RWPE2 (cell line): Measurements from ENCODE around the gene PXMP4.

Experiments used
- ATAC-seq: fragments of 200-7000 bp; cut with Tn5 transposase; 3 replicates; pipeline ENCODE4 v1.9.1; 2021; ENCODE audit warnings: low read depth
- DNase-seq: peaks from one replicate; pipeline ENCODE4 v3.0.0-alpha.2; 2020; ENCODE audit warnings: low spot score
- H3K27ac ChIP-seq: fragments of 450-650 bp; 2 replicates; pipeline ENCODE4 v1.5.1; 2017; ENCODE audit warnings: mild to moderate bottlenecking; ENCODE audit not compliant: poor library complexity, severe bottlenecking
- H3K27me3 ChIP-seq: fragments of 250-450 bp; sonication (Bioruptor Pico); 2 replicates; pipeline ENCODE4 v1.5.1; 2021; ENCODE audit warnings: mild to moderate bottlenecking, moderate library complexity; ENCODE audit not compliant: insufficient read depth, poor library complexity, severe bottlenecking
- H3K36me3 ChIP-seq: fragments of 250-450 bp; sonication (Bioruptor Pico); 2 replicates; pipeline ENCODE4 v1.5.1; 2020; ENCODE audit warnings: low read depth, mild to moderate bottlenecking, moderate library complexity
- H3K4me1 ChIP-seq: fragments of 250-450 bp; sonication (Bioruptor Pico); 2 replicates; pipeline ENCODE4 v1.5.1; 2021; ENCODE audit warnings: mild to moderate bottlenecking, moderate library complexity; ENCODE audit not compliant: insufficient read depth, poor library complexity, severe bottlenecking
- H3K4me3 ChIP-seq: fragments of 250-450 bp; sonication (Bioruptor Pico); 2 replicates; pipeline ENCODE4 v1.5.1; 2021; ENCODE audit warnings: mild to moderate bottlenecking, moderate library complexity; ENCODE audit not compliant: severe bottlenecking
- H3K9me3 ChIP-seq: fragments of 250-450 bp; sonication (Bioruptor Pico); 2 replicates; pipeline ENCODE4 v1.5.1; 2021; ENCODE audit warnings: mild to moderate bottlenecking, moderate library complexity; ENCODE audit not compliant: severe bottlenecking
- CTCF ChIP-seq: fragments of 450-650 bp; IDR thresholded peaks from one replicate; pipeline ENCODE4 v1.5.1; 2017; ENCODE audit warnings: mild to moderate bottlenecking, moderate library complexity; ENCODE audit not compliant: poor library complexity, severe bottlenecking

Gene PXMP4

GRCh38 chr20:33753763-33754162 is 33.7 kb upstream of the PXMP4 start:
- Histone ChIP-seq H3K4me3 (no peak overlapping the region), H3K27me3 (no peaks in the 10 kb centered on the region), H3K27ac (no peak overlapping the region), H3K4me1 (no peaks in the 10 kb centered on the region), H3K9me3 (no peaks in the 10 kb centered on the region), H3K36me3 (peaks cover 8% of the 10 kb centered on the region; the same call in 1 of the 2 replicates)
- ATAC-seq (peak; percentile 10; the same call in 1 of the 3 replicates), DNase-seq (no peak)
- TF ChIP-seq CTCF: no peak

GRCh38 chr20:33753143-33753542 is 33.0 kb upstream of the PXMP4 start:
- no peak for ATAC-seq
- H3K27ac ChIP-seq: no peak overlapping the region
- no peak overlapping the region for H3K4me3 ChIP-seq
- H3K36me3 ChIP-seq: peaks cover 8% of the 10 kb centered on the region; the same call in 1 of the 2 replicates
- no peaks in the 10 kb centered on the region for H3K27me3 ChIP-seq
- no peak for DNase-seq
- no peaks in the 10 kb centered on the region for H3K4me1 ChIP-seq
- H3K9me3 ChIP-seq: no peaks in the 10 kb centered on the region
- TF ChIP-seq CTCF: no peak

GRCh38 chr20:33751775-33752174 is 31.7 kb upstream of the PXMP4 start:
- Histone ChIP-seq H3K27ac (no peak overlapping the region), H3K4me1 (no peaks in the 10 kb centered on the region), H3K9me3 (no peaks in the 10 kb centered on the region), H3K4me3 (no peak overlapping the region), H3K36me3 (peaks cover 8% of the 10 kb centered on the region; the same call in 1 of the 2 replicates), H3K27me3 (no peaks in the 10 kb centered on the region)
- peak; percentile 33 for TF ChIP-seq CTCF
- 0 out of 3 replicates have a peak, but pooled peaks have one; percentile 10 for ATAC-seq
- DNase-seq: no peak

- no peaks in the 10 kb centered on the region for H3K27me3 ChIP-seq
- H3K36me3 ChIP-seq: no peaks in the 10 kb centered on the region
- no peak overlapping the region for H3K4me3 ChIP-seq
- ATAC-seq: no peak
- H3K4me1 ChIP-seq: peaks cover 14% of the 10 kb centered on the region
- H3K27ac ChIP-seq: no peak overlapping the region
- TF ChIP-seq CTCF: no peak
- no peak for DNase-seq
- H3K9me3 ChIP-seq: no peaks in the 10 kb centered on the region
These were observed 26.4 kb upstream of the PXMP4 start for GRCh38 chr20:33746325-33746998.

- no peaks in the 10 kb centered on the region for H3K9me3 ChIP-seq
- H3K36me3 ChIP-seq: no peaks in the 10 kb centered on the region
- DNase-seq (no peak), ATAC-seq (peak; percentile 62)
- H3K27ac ChIP-seq: no peak overlapping the region
- H3K27me3 ChIP-seq: no peaks in the 10 kb centered on the region
- H3K4me3 ChIP-seq: no peak overlapping the region
- H3K4me1 ChIP-seq: peaks cover 14% of the 10 kb centered on the region
- TF ChIP-seq CTCF: no peak
These were observed 24.8 kb upstream of the PXMP4 start for GRCh38 chr20:33744773-33745385.
